ENCODE measurements around the gene SLMAP. TPM values are rescaled to one million over a fixed set of nuclear protein-coding genes. Genes with fewer than 3 reads are reported as not detected.

Gene SLMAP
- total and polyA plus RNA-seq, 7 experiments from 2014 or later: 20.2 to 77.1 (median 63.4) TPM

DNA sequence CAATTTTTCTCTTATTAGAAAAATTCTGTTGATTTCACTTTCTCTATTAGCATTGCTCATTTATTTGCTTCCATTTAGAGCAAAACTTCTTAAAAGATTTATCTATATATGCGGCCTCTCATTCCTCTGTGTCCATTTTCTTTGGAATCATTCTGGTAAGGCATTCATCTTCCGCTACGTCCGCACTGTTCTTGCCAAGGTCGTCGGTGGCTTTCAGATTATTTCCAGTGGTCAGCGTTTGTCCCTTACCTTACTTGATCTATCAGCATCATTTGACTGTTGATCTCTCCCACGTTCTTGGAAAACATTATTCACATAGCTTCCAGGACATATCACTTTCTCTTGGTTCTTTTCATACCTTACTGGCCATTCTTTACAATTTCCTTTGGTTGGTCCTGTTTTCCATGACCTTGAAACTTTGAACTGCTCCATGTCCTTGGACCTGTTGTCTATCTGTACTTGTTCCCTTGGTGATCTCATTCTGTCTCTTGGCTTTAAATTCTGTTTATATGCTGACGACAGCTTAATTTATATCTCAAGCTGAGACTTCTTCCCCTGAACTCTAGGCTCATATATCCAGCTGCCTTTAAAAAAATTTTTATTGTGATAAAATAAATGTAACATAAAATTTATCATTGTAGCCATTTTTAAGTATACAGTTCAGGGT, 54.5 kb downstream of the SLMAP start:
- Histone ChIP-seq H3K36me3 (ENCODE audit: control insufficient read depth in 2 of 3, insufficient read depth in 3 of 3, low read length in 3 of 3) (no peaks in the 10 kb centered on the region), H3K27me3 (ENCODE audit: control insufficient read depth in 2 of 2, insufficient read depth in 2 of 2, low read length in 2 of 2) (no peaks in the 10 kb centered on the region), H3K4me1 (ENCODE audit: control insufficient read depth in 2 of 2, insufficient read depth in 2 of 2, low read length in 2 of 2) (peaks cover 6 to 16% of the 10 kb centered on the region in 2 donors), H3K27ac (ENCODE audit: low read depth, low read length) (no peak overlapping the region), H3K4me3 (ENCODE audit: low read length) (no peak overlapping the region), H3K9me3 (ENCODE audit: control insufficient read depth in 2 of 3, low read length in 3 of 3) (no peaks in the 10 kb centered on the region)
- CTCF ChIA-PET: no interaction called here
- intact Hi-C loops (cut with micrococcal nuclease): no loop called here
- ATAC-seq (no peak), DNase-seq (no peak)
- peaks cover 0 to 5% (median 0%) of the 10 kb centered on the region in 11 donors for H3K9me3 Mint-ChIP-seq
- no peaks in the 10 kb centered on the region for H3K27me3 Mint-ChIP-seq
- POLR2A ChIA-PET: no interaction called here
- H3K36me3 Mint-ChIP-seq: peaks cover 0 to 17% (median 14%) of the 10 kb centered on the region in 5 donors
- H3K27ac Mint-ChIP-seq: peak overlapping the region in 1 of 9 donors; percentile 8
- no peak overlapping the region for H3K4me3 Mint-ChIP-seq
- peaks cover 26 to 76% (median 66%) of the 10 kb centered on the region in 7 donors for H3K4me1 Mint-ChIP-seq

DNA sequence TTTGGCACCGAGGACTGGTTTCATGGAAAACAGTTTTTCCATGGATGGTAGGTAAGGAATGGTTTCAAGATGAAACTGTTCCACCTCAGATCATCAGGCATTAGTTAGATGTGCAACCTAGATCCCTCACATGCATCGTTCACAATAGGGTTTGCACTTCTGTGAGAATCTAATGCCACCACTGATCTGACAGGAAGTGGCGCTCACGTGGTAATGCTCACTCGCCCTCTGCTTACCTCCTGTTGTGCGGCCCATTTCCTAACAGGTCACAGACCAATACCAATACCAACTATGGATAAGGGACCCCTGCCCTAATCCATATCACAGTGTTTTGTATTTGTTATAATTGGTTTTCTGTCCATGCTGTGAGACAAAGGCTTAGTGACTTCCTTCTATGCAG, 58.9 kb downstream of the SLMAP start:
- H3K27me3 Mint-ChIP-seq: no peaks in the 10 kb centered on the region
- H3K4me1 Mint-ChIP-seq: peaks cover 21 to 66% (median 52%) of the 10 kb centered on the region in 7 donors

DNA sequence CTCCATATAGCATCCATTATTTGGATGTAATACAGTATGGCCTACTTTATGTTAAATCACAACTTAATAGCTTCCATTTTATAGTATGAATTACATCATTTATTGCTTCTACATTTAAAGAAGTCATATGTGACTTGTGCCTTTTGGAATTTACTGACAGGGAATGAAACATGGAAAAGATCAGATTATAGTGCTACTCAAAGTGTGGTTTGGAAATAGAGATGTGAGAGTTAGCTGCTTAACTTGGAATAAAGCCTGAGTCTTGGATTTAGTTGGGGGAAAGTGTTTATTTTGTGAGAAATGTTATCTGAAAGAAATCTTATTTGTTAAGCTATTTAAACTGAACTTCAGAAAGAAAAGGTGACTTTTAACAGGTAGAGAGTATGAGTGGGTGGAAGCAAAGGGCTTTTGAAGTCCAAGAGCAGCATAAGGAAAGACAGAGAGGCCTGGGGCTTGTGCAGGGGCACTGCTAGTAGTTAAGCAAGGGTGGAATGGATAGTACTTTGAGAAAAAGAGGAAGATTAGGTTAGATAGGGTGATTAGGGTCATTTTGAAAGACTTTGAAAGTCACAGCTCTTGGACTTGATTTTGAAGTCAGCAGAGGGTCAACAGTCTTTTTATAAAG, 60.5 kb downstream of the SLMAP start:
- Mint-ChIP-seq H3K36me3 (peaks cover 0 to 7% (median 6%) of the 10 kb centered on the region in 5 donors), H3K9me3 (peaks cover 0 to 5% (median 0%) of the 10 kb centered on the region in 11 donors), H3K27ac (peak overlapping the region in 5 of 9 donors; percentile 8 to 41 (median 25)), H3K4me3 (peak overlapping the region in 5 of 10 donors; percentile 6 to 59 (median 16)), H3K4me1 (peaks cover 21 to 60% (median 43%) of the 10 kb centered on the region in 7 donors), H3K27me3 (no peaks in the 10 kb centered on the region)
- no peaks in the 10 kb centered on the region for H3K36me3 ChIP-seq (ENCODE audit: control insufficient read depth in 2 of 3, insufficient read depth in 3 of 3, low read length in 3 of 3)
- H3K4me3 ChIP-seq (ENCODE audit: low read length): no peak overlapping the region
- peak; percentile 48 for ATAC-seq
- ChIA-PET CTCF (interaction anchor here (1.3 kb wide), 1 partner anchor 40 kb away, joined by 3 read pairs; no protein-coding TSS in a partner anchor), POLR2A (interaction anchor here (1.4 kb wide), 1 partner anchor 61 kb away, joined by 4 read pairs; the partner anchor contains the start of gene SLMAP)
- peaks cover 6 to 21% of the 10 kb centered on the region in 2 donors for H3K4me1 ChIP-seq (ENCODE audit: control insufficient read depth in 2 of 2, insufficient read depth in 2 of 2, low read length in 2 of 2)
- DNase-seq: no peak
- no peak overlapping the region for H3K27ac ChIP-seq (ENCODE audit: low read depth, low read length)
- intact Hi-C loops (cut with micrococcal nuclease): loop anchor here in 1 of 2 donors (2.0 to 5.0 kb wide), 2 partner anchors 14 to 124 kb away; partner anchors contain the start of gene DENND6A
- no peaks in the 10 kb centered on the region for H3K9me3 ChIP-seq (ENCODE audit: control insufficient read depth in 2 of 3, low read length in 3 of 3)
- H3K27me3 ChIP-seq (ENCODE audit: control insufficient read depth in 2 of 2, insufficient read depth in 2 of 2, low read length in 2 of 2): no peaks in the 10 kb centered on the region

More for the DNA sequence above, 58.9 kb downstream of the SLMAP start:
- no peak overlapping the region for H3K27ac ChIP-seq (ENCODE audit: low read depth, low read length)
- Mint-ChIP-seq H3K9me3 (peaks cover 0 to 5% (median 0%) of the 10 kb centered on the region in 11 donors), H3K36me3 (peaks cover 0 to 16% (median 10%) of the 10 kb centered on the region in 5 donors), H3K27ac (peak overlapping the region in 8 of 9 donors; percentile 25 to 91 (median 75)), H3K4me3 (peak overlapping the region; percentile 22 to 82 (median 64))
- H3K27me3 ChIP-seq (ENCODE audit: control insufficient read depth in 2 of 2, insufficient read depth in 2 of 2, low read length in 2 of 2): no peaks in the 10 kb centered on the region
- no peaks in the 10 kb centered on the region for H3K36me3 ChIP-seq (ENCODE audit: control insufficient read depth in 2 of 3, insufficient read depth in 3 of 3, low read length in 3 of 3)
- peak overlapping the region; percentile 5 for H3K4me3 ChIP-seq (ENCODE audit: low read length)
- peak in 6 of 9 donors; percentile 20 to 38 (median 34) for DNase-seq
- ATAC-seq: peak; percentile 86
- intact Hi-C loops (cut with micrococcal nuclease): loop anchor here in 1 of 2 donors (2.0 to 5.0 kb wide), 2 partner anchors 14 to 123 kb away; partner anchors contain the start of gene DENND6A
- ChIA-PET POLR2A (interaction anchor here (1.0 to 1.7 kb wide), 3 partner anchors 17 to 59 kb away, joined by 3 to 4 read pairs (median 3); partner anchors contain the start of gene SLMAP), CTCF (no interaction called here)
- H3K4me1 ChIP-seq (ENCODE audit: control insufficient read depth in 2 of 2, insufficient read depth in 2 of 2, low read length in 2 of 2): peaks cover 6 to 21% of the 10 kb centered on the region in 2 donors
- H3K9me3 ChIP-seq (ENCODE audit: control insufficient read depth in 2 of 3, low read length in 3 of 3): no peaks in the 10 kb centered on the region

DNA sequence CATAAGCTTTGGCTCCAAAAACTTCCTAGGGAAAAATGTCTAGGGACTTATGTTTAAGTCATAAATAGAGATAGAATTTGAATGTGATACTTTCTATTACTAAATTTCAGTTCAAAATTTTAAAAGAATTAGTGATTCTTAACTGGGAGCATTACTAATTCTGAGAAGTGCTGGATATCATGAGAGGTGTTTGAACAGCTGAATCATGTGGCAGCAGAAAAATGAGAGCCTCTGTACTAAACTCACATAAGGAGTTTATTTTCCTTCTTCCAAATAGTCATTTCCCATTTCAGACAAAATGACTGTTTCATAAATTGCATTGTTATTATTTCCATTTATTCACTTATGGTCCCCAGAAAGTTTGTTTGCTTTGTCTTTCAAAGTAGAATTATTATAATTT, 62.7 kb downstream of the SLMAP start:
- Mint-ChIP-seq H3K9me3 (peaks cover 0 to 2% (median 0%) of the 10 kb centered on the region in 11 donors), H3K4me1 (peaks cover 17 to 60% (median 43%) of the 10 kb centered on the region in 7 donors), H3K27ac (peak overlapping the region in 1 of 9 donors; percentile 32), H3K27me3 (no peaks in the 10 kb centered on the region), H3K36me3 (peaks cover 0 to 5% (median 0%) of the 10 kb centered on the region in 5 donors), H3K4me3 (no peak overlapping the region)
- Histone ChIP-seq H3K27ac (ENCODE audit: low read depth, low read length) (no peak overlapping the region), H3K4me3 (ENCODE audit: low read length) (no peak overlapping the region), H3K27me3 (ENCODE audit: control insufficient read depth in 2 of 2, insufficient read depth in 2 of 2, low read length in 2 of 2) (no peaks in the 10 kb centered on the region), H3K4me1 (ENCODE audit: control insufficient read depth in 2 of 2, insufficient read depth in 2 of 2, low read length in 2 of 2) (peaks cover 6 to 21% of the 10 kb centered on the region in 2 donors), H3K36me3 (ENCODE audit: control insufficient read depth in 2 of 3, insufficient read depth in 3 of 3, low read length in 3 of 3) (no peaks in the 10 kb centered on the region), H3K9me3 (ENCODE audit: control insufficient read depth in 2 of 3, low read length in 3 of 3) (no peaks in the 10 kb centered on the region)
- ChIA-PET POLR2A (no interaction called here), CTCF (no interaction called here)
- DNase-seq: no peak
- intact Hi-C loops (cut with micrococcal nuclease): loop anchor here in 1 of 2 donors (5.0 kb wide), 1 partner anchor 126 kb away; the partner anchor contains the start of gene DENND6A
- no peak for ATAC-seq

DNA sequence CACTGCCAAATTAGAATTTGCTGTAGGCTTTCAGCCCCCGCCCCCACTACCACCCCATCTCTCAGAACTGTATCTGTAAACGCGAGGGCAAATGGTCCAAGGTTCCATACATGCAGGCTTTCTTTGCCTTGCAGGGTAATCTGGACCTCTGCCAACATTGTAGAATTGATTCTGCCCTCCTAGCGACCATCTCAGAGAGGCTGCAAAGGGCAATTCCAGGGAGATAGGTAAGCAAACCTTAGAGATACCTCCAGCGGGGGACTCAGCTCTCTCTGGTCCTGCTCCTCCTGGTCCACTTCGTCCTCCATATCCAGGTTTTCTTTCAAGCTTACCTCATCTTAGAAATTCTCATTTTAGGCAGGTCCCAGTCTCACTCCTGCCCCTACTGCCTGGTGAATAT, 64.4 kb downstream of the SLMAP start:
- Mint-ChIP-seq H3K9me3 (peaks cover 0 to 2% (median 0%) of the 10 kb centered on the region in 11 donors), H3K27me3 (no peaks in the 10 kb centered on the region), H3K27ac (peak overlapping the region in 1 of 9 donors; percentile 62), H3K36me3 (peaks cover 0 to 5% (median 0%) of the 10 kb centered on the region in 5 donors), H3K4me1 (peaks cover 8 to 60% (median 45%) of the 10 kb centered on the region in 7 donors), H3K4me3 (no peak overlapping the region)
- H3K27ac ChIP-seq (ENCODE audit: low read depth, low read length): no peak overlapping the region
- CTCF ChIA-PET: no interaction called here
- H3K36me3 ChIP-seq (ENCODE audit: control insufficient read depth in 2 of 3, insufficient read depth in 3 of 3, low read length in 3 of 3): no peaks in the 10 kb centered on the region
- DNase-seq (no peak), ATAC-seq (no peak)
- intact Hi-C loops (cut with micrococcal nuclease): loop anchor here in 1 of 2 donors (10.0 kb wide), 1 partner anchor 646 kb away; no protein-coding TSS in a partner anchor
- no peaks in the 10 kb centered on the region for H3K27me3 ChIP-seq (ENCODE audit: control insufficient read depth in 2 of 2, insufficient read depth in 2 of 2, low read length in 2 of 2)
- POLR2A ChIA-PET: no interaction called here
- no peak overlapping the region for H3K4me3 ChIP-seq (ENCODE audit: low read length)
- peaks cover 0 to 9% of the 10 kb centered on the region in 2 donors for H3K4me1 ChIP-seq (ENCODE audit: control insufficient read depth in 2 of 2, insufficient read depth in 2 of 2, low read length in 2 of 2)
- no peaks in the 10 kb centered on the region for H3K9me3 ChIP-seq (ENCODE audit: control insufficient read depth in 2 of 3, low read length in 3 of 3)

DNA sequence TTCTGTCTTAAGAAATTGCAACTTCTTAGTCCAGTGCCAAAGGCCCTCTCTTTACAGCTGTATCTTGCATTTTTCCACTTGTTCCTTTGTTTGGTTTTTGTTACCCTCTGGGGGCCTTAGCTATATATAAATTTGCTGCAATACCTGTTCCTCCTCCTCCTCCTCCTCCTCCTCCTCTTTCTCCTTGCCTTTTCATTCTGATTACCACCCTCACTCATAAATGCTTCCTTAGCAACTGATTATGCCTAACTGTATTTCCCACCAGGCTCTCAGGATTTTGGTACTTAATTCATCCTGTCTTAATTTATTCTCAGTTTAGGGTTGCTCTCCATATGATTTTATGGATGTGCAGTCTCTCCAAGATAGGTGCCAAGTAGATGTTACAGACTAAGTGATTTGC, 65.7 kb downstream of the SLMAP start:
- H3K27ac ChIP-seq (ENCODE audit: low read depth, low read length): no peak overlapping the region
- H3K36me3 Mint-ChIP-seq: peaks cover 0 to 5% (median 0%) of the 10 kb centered on the region in 5 donors
- H3K4me3 ChIP-seq (ENCODE audit: low read length): no peak overlapping the region
- no peak overlapping the region for H3K4me3 Mint-ChIP-seq
- H3K4me1 ChIP-seq (ENCODE audit: control insufficient read depth in 2 of 2, insufficient read depth in 2 of 2, low read length in 2 of 2): peaks cover 0 to 7% of the 10 kb centered on the region in 2 donors
- no peaks in the 10 kb centered on the region for H3K27me3 Mint-ChIP-seq
- ChIA-PET CTCF (no interaction called here), POLR2A (no interaction called here)
- H3K27me3 ChIP-seq (ENCODE audit: control insufficient read depth in 2 of 2, insufficient read depth in 2 of 2, low read length in 2 of 2): no peaks in the 10 kb centered on the region
- no peak for ATAC-seq
- H3K9me3 ChIP-seq (ENCODE audit: control insufficient read depth in 2 of 3, low read length in 3 of 3): no peaks in the 10 kb centered on the region
- H3K27ac Mint-ChIP-seq: peak overlapping the region in 2 of 9 donors; percentile 12 to 21
- H3K9me3 Mint-ChIP-seq: no peaks in the 10 kb centered on the region
- DNase-seq: no peak
- intact Hi-C loops (cut with micrococcal nuclease): loop anchor here in 1 of 2 donors (10.0 kb wide), 1 partner anchor 647 kb away; no protein-coding TSS in a partner anchor
- H3K4me1 Mint-ChIP-seq: peaks cover 9 to 58% (median 52%) of the 10 kb centered on the region in 7 donors
- H3K36me3 ChIP-seq (ENCODE audit: control insufficient read depth in 2 of 3, insufficient read depth in 3 of 3, low read length in 3 of 3): no peaks in the 10 kb centered on the region

Data from naive thymus-derived CD4-positive, alpha-beta T cell (primary cell).